ENCODE results near the gene DCC.

DCC gene

GRCh38 chr18:52667463-52668065, 327.6 kb downstream of the DCC start:
- H3K36me3 ChIP-seq (ENCODE audit: insufficient read depth, low read length), result no peaks in the 10 kb centered on the region
- no peaks in the 10 kb centered on the region for H3K27me3 ChIP-seq (ENCODE audit: insufficient read depth, low read length)
- no peak overlapping the region for H3K4me3 ChIP-seq (ENCODE audit: low read length)
- H3K4me1 ChIP-seq (ENCODE audit: insufficient read depth, low read length), result peaks cover 14% of the 10 kb centered on the region
- no peaks in the 10 kb centered on the region for H3K9me3 ChIP-seq (ENCODE audit: low read length)
- H2AFZ ChIP-seq (ENCODE audit: low read depth, low read length), result no peak overlapping the region

DNA sequence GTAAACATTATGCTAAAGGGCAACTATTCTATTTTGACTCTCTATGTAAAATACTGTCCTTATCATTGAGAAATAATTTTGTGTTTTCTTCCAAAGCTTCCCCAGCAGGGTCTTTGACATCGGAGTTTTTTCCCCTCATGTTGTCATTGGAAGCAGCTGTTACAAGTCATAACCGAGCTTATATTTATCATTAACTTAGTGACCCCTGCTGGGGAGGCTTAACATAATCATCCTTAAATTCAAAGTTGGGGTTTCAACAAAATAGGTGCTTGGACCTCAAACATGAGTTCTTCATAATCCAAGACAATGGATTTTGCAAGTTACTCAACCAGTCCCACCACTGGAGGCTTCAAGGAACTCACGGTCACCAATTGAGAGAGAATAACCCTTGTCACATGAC, 330.9 kb downstream of the DCC start:
- Histone ChIP-seq H3K27me3 (ENCODE audit: insufficient read depth, low read length) (no peaks in the 10 kb centered on the region), H3K36me3 (ENCODE audit: insufficient read depth, low read length) (no peaks in the 10 kb centered on the region), H3K4me1 (ENCODE audit: insufficient read depth, low read length) (peaks cover 14% of the 10 kb centered on the region), H3K9me3 (ENCODE audit: low read length) (no peaks in the 10 kb centered on the region), H2AFZ (ENCODE audit: low read depth, low read length) (no peak overlapping the region), H3K4me3 (ENCODE audit: low read length) (no peak overlapping the region)

GRCh38 chr18:52678034-52678433, 338.0 kb downstream of the DCC start:
- Histone ChIP-seq H3K27me3 (ENCODE audit: insufficient read depth, low read length) (no peaks in the 10 kb centered on the region), H2AFZ (ENCODE audit: low read depth, low read length) (no peak overlapping the region), H3K4me3 (ENCODE audit: low read length) (no peak overlapping the region), H3K9me3 (ENCODE audit: low read length) (no peaks in the 10 kb centered on the region), H3K36me3 (ENCODE audit: insufficient read depth, low read length) (no peaks in the 10 kb centered on the region), H3K4me1 (ENCODE audit: insufficient read depth, low read length) (peaks cover 52% of the 10 kb centered on the region)

GRCh38 chr18:52678551-52678950, 338.6 kb downstream of the DCC start:
- no peak overlapping the region for H2AFZ ChIP-seq (ENCODE audit: low read depth, low read length)
- peaks cover 52% of the 10 kb centered on the region for H3K4me1 ChIP-seq (ENCODE audit: insufficient read depth, low read length)
- no peaks in the 10 kb centered on the region for H3K27me3 ChIP-seq (ENCODE audit: insufficient read depth, low read length)
- no peaks in the 10 kb centered on the region for H3K36me3 ChIP-seq (ENCODE audit: insufficient read depth, low read length)
- H3K4me3 ChIP-seq (ENCODE audit: low read length), result no peak overlapping the region
- H3K9me3 ChIP-seq (ENCODE audit: low read length), result no peaks in the 10 kb centered on the region

GRCh38 chr18:52679354-52679753, 339.4 kb downstream of the DCC start:
- no peaks in the 10 kb centered on the region for H3K9me3 ChIP-seq (ENCODE audit: low read length)
- H3K4me3 ChIP-seq (ENCODE audit: low read length), result no peak overlapping the region
- H3K27me3 ChIP-seq (ENCODE audit: insufficient read depth, low read length), result no peaks in the 10 kb centered on the region
- H3K36me3 ChIP-seq (ENCODE audit: insufficient read depth, low read length), result no peaks in the 10 kb centered on the region
- peaks cover 52% of the 10 kb centered on the region for H3K4me1 ChIP-seq (ENCODE audit: insufficient read depth, low read length)
- no peak overlapping the region for H2AFZ ChIP-seq (ENCODE audit: low read depth, low read length)

- Histone ChIP-seq H3K36me3 (ENCODE audit: insufficient read depth, low read length) (no peaks in the 10 kb centered on the region), H3K4me3 (ENCODE audit: low read length) (no peak overlapping the region), H2AFZ (ENCODE audit: low read depth, low read length) (no peak overlapping the region), H3K27me3 (ENCODE audit: insufficient read depth, low read length) (no peaks in the 10 kb centered on the region), H3K4me1 (ENCODE audit: insufficient read depth, low read length) (peaks cover 45% of the 10 kb centered on the region), H3K9me3 (ENCODE audit: low read length) (no peaks in the 10 kb centered on the region)
Measured at GRCh38 chr18:52682260-52682659, 342.3 kb downstream of the DCC start.

DNA sequence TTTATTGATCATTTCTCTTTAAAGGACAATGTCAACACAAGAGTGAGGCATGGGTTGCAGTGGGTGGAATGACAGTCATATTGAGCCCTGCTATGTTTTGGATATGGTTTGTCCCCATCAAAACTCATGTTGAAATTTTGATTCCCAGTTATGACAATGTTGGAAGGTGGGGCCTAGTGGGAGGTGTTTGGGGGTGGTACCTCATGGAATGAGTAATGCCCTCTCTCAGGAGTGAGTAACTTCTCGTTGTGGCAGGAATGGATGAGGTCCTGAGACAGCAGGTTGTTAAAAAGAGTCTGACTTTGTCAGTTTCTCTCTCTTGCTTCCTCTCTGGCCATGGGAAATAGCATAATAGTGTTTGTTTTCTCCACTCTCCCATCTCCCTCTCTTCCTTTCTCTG, 345.3 kb downstream of the DCC start:
- Histone ChIP-seq H2AFZ (ENCODE audit: low read depth, low read length) (no peak overlapping the region), H3K9me3 (ENCODE audit: low read length) (no peaks in the 10 kb centered on the region), H3K27me3 (ENCODE audit: insufficient read depth, low read length) (no peaks in the 10 kb centered on the region), H3K4me1 (ENCODE audit: insufficient read depth, low read length) (peaks cover 14% of the 10 kb centered on the region), H3K4me3 (ENCODE audit: low read length) (no peak overlapping the region), H3K36me3 (ENCODE audit: insufficient read depth, low read length) (no peaks in the 10 kb centered on the region)

GRCh38 chr18:52691841-52692240, 351.8 kb downstream of the DCC start:
- H3K9me3 ChIP-seq (ENCODE audit: low read length), result no peaks in the 10 kb centered on the region

GRCh38 chr18:52694804-52695203, 354.8 kb downstream of the DCC start:
- no peaks in the 10 kb centered on the region for H3K4me1 ChIP-seq (ENCODE audit: insufficient read depth, low read length)
- H3K27me3 ChIP-seq (ENCODE audit: insufficient read depth, low read length), result no peaks in the 10 kb centered on the region

More at GRCh38 chr18:52691841-52692240, 351.8 kb downstream of the DCC start:
- Histone ChIP-seq H3K27me3 (ENCODE audit: insufficient read depth, low read length) (no peaks in the 10 kb centered on the region), H3K4me1 (ENCODE audit: insufficient read depth, low read length) (no peaks in the 10 kb centered on the region), H3K4me3 (ENCODE audit: low read length) (no peak overlapping the region), H2AFZ (ENCODE audit: low read depth, low read length) (no peak overlapping the region), H3K36me3 (ENCODE audit: insufficient read depth, low read length) (no peaks in the 10 kb centered on the region)

GRCh38 chr18:52700116-52700515, 360.1 kb downstream of the DCC start:
- Histone ChIP-seq H3K4me1 (ENCODE audit: insufficient read depth, low read length) (peaks cover 6% of the 10 kb centered on the region), H3K36me3 (ENCODE audit: insufficient read depth, low read length) (no peaks in the 10 kb centered on the region), H2AFZ (ENCODE audit: low read depth, low read length) (no peak overlapping the region), H3K27me3 (ENCODE audit: insufficient read depth, low read length) (no peaks in the 10 kb centered on the region), H3K9me3 (ENCODE audit: low read length) (peaks cover 1% of the 10 kb centered on the region), H3K4me3 (ENCODE audit: low read length) (no peak overlapping the region)

More at GRCh38 chr18:52694804-52695203, 354.8 kb downstream of the DCC start:
- no peak overlapping the region for H3K4me3 ChIP-seq (ENCODE audit: low read length)
- peaks cover 1% of the 10 kb centered on the region for H3K9me3 ChIP-seq (ENCODE audit: low read length)
- no peak overlapping the region for H2AFZ ChIP-seq (ENCODE audit: low read depth, low read length)
- H3K36me3 ChIP-seq (ENCODE audit: insufficient read depth, low read length), result no peaks in the 10 kb centered on the region

GRCh38 chr18:52700816-52701215, 360.8 kb downstream of the DCC start:
- peaks cover 6% of the 10 kb centered on the region for H3K4me1 ChIP-seq (ENCODE audit: insufficient read depth, low read length)
- H3K4me3 ChIP-seq (ENCODE audit: low read length), result no peak overlapping the region
- H3K36me3 ChIP-seq (ENCODE audit: insufficient read depth, low read length), result no peaks in the 10 kb centered on the region
- no peak overlapping the region for H2AFZ ChIP-seq (ENCODE audit: low read depth, low read length)
- H3K27me3 ChIP-seq (ENCODE audit: insufficient read depth, low read length), result no peaks in the 10 kb centered on the region
- H3K9me3 ChIP-seq (ENCODE audit: low read length), result peaks cover 1% of the 10 kb centered on the region

GRCh38 chr18:52701219-52701935, 361.4 kb downstream of the DCC start:
- Histone ChIP-seq H3K9me3 (ENCODE audit: low read length) (peaks cover 1% of the 10 kb centered on the region), H3K36me3 (ENCODE audit: insufficient read depth, low read length) (no peaks in the 10 kb centered on the region), H2AFZ (ENCODE audit: low read depth, low read length) (no peak overlapping the region), H3K4me1 (ENCODE audit: insufficient read depth, low read length) (peaks cover 6% of the 10 kb centered on the region), H3K4me3 (ENCODE audit: low read length) (no peak overlapping the region), H3K27me3 (ENCODE audit: insufficient read depth, low read length) (no peaks in the 10 kb centered on the region)

GRCh38 chr18:52715421-52715820, 375.4 kb downstream of the DCC start:
- Histone ChIP-seq H3K4me3 (ENCODE audit: low read length) (no peak overlapping the region), H2AFZ (ENCODE audit: low read depth, low read length) (no peak overlapping the region), H3K9me3 (ENCODE audit: low read length) (peaks cover 2% of the 10 kb centered on the region), H3K36me3 (ENCODE audit: insufficient read depth, low read length) (no peaks in the 10 kb centered on the region), H3K27me3 (ENCODE audit: insufficient read depth, low read length) (no peaks in the 10 kb centered on the region), H3K4me1 (ENCODE audit: insufficient read depth, low read length) (peaks cover 13% of the 10 kb centered on the region)

Data from neuron (in vitro differentiated cells).